GM13976 (cell line): ENCODE results near the gene SKI.
"Not testable (repeated sequence)": the region's sequence is repeated elsewhere in the genome, so short reads cannot be mapped to it uniquely, and the experiment has no call there.

Experiments
- DNase-seq: peaks from one replicate; pipeline ENCODE4 v3.0.0; 2012; ENCODE audit warnings: low spot score
- in situ Hi-C: fragments of 300-500 bp; cut with MboI; formaldehyde crosslinking; loops from one replicate; pipeline ENCODE4 v1.12.0; 2022; ENCODE audit warnings: low sequenced_read_pairs, mixed read lengths, inconsistent platforms; ENCODE audit not compliant: unreplicated experiment
- TF ChIP-seq, protein P1 (sequence below): IDR thresholded peaks from 2 replicates; pipeline ENCODE4 v1.5.1; 2012; ENCODE audit warnings: borderline replicate concordance, mild to moderate bottlenecking; ENCODE audit not compliant: insufficient read depth; ENCODE audit errors: extremely low read depth, missing control alignments, control extremely low read depth

Gene SKI

GRCh38 chr1:2240270-2241156 is 12.4 kb downstream of the SKI start:
- no peak for DNase-seq
- TF ChIP-seq, protein P1, sequence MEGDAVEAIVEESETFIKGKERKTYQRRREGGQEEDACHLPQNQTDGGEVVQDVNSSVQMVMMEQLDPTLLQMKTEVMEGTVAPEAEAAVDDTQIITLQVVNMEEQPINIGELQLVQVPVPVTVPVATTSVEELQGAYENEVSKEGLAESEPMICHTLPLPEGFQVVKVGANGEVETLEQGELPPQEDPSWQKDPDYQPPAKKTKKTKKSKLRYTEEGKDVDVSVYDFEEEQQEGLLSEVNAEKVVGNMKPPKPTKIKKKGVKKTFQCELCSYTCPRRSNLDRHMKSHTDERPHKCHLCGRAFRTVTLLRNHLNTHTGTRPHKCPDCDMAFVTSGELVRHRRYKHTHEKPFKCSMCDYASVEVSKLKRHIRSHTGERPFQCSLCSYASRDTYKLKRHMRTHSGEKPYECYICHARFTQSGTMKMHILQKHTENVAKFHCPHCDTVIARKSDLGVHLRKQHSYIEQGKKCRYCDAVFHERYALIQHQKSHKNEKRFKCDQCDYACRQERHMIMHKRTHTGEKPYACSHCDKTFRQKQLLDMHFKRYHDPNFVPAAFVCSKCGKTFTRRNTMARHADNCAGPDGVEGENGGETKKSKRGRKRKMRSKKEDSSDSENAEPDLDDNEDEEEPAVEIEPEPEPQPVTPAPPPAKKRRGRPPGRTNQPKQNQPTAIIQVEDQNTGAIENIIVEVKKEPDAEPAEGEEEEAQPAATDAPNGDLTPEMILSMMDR = no peak
- in situ Hi-C loops = no loop called here

GRCh38 chr1:2241820-2242219 is 13.7 kb downstream of the SKI start:
- no peak for DNase-seq
- in situ Hi-C loops = no loop called here
- TF ChIP-seq, protein P1 = no peak

DNA sequence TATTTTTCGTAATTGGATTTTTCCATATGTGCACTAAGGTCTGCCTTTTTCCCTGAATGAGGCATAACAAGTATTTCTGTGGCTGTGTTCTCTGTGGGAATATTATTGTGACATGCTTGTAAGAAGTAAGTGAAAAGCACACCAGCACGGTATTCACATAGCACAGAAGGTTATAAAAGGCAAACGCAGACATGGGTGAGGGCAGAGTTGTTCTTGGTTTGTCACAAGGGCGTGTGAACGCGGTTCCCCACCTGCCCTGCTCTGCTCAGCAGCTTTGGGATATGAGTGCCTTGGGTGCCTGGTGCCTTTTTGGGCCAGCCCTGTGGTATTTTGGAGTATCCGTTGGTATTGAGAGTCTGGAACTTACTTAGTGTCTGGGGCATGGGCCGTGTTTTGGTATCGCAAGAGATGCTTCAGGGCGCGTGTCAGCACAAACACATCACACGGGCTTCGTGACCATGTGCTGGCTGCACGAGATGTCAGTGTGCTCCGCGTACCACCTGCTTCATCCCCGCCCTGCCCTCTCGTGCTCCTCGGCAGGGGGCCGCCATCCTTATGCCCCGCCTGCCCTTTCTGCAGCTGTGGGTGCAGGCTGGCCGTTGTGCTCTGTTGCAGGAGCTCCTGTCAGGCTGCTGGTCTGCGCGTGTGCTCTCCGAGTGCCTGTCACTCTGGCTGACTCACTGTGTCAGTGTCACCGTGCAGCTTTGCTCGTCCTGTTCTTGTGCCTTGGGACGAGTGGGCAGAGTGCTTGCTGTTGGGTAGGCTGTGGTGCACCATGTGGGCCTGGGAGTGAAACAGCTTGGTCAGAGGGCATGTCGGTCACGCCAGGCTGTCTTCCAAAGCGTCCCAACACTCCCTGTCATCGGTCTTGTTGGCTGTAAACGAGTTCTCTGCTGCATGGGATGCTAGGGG is 15.0 kb downstream of the SKI start:
- TF ChIP-seq, protein P1 = no peak
- no peak for DNase-seq
- in situ Hi-C loops = no loop called here

GRCh38 chr1:2247045-2247394 is 18.9 kb downstream of the SKI start:
- in situ Hi-C loops, DNase-seq: not testable (repeated sequence)

DNA sequence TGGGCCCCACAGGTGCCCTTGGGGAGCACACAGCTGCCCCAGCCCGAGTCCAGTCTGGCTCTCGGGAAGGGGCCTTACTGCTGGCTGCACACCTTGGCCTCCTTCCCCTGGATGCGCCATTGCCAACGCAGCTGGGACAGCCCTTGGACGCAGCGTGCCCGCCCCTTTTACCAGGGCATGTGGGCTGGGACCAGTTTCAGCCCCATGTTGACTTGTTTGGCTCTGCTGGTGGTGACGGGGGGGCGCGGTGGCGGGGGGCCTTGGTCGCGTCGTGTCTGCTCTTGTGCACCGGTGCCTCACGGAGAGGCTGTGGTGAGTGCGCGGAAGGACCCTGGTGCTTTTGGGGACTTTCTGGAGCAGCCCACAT is 19.6 kb downstream of the SKI start:
- TF ChIP-seq, protein P1 = no peak
- no peak for DNase-seq
- in situ Hi-C loops = no loop called here

DNA sequence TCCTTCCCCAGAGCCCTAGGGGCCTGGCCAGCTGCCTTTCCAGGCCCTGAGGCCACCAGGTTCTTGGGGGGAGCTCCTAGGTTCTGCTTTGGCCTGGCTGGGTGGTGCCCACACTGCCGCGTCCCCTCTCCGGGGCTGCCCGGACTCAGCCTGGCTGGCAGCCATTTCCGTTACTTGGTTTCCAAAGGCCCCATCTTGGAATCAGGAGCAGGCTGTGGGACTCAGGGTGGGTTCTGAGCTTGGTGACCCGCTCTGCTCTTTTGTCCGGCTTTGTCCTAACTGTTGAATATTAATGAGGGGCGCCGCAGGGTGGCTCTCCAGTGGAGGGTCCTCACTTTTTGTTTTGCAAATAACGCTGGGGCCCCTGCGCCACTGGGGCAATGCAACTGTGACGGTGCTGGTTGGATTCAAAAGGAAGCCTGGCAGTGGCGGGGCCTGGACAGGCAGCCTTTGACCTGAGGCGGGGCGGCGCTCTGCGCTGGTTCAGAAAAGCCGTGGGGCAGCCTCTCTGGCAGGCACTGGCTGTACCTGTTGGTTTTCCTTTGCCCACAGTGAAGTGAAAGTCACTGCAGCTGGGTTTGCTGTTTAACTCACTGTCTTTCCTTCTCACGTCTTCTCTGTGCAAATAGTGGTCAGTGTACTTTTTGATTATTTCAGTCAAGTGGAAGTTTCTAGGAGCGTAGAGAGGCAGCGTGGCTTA is 20.2 kb downstream of the SKI start:
- in situ Hi-C loops = no loop called here

More for the DNA sequence above, 20.2 kb downstream of the SKI start:
- TF ChIP-seq, protein P1 = no peak
- no peak for DNase-seq
